AG20443 (cell line): ENCODE data around the gene CTNNBL1.
"Not testable (repeated sequence)": the region's sequence is repeated elsewhere in the genome, so short reads cannot be mapped to it uniquely, and the experiment has no call there.

Source experiments
- DNase-seq: peaks from one replicate; pipeline ENCODE4 v3.0.0; 2012; ENCODE audit warnings: low spot score, mixed read lengths

Gene CTNNBL1

GRCh38 chr20:37679751-37680150, 14.1 kb upstream of the CTNNBL1 start:
- not testable (repeated sequence) for DNase-seq

- no peak for DNase-seq
These were observed 13.4 kb upstream of the CTNNBL1 start for GRCh38 chr20:37680420-37680819.

- DNase-seq = no peak
These were observed 12.3 kb upstream of the CTNNBL1 start for GRCh38 chr20:37681384-37682112.

GRCh38 chr20:37683146-37683545, 10.7 kb upstream of the CTNNBL1 start:
- not testable (repeated sequence) for DNase-seq

- DNase-seq = no peak
These were observed 6.9 kb upstream of the CTNNBL1 start for GRCh38 chr20:37686762-37687477.

GRCh38 chr20:37687478-37687805, 6.4 kb upstream of the CTNNBL1 start:
- DNase-seq = no peak

- no peak for DNase-seq
These were observed 5.7 kb upstream of the CTNNBL1 start for GRCh38 chr20:37688093-37688492.

GRCh38 chr20:37690626-37691369, 3.0 kb upstream of the CTNNBL1 start:
- DNase-seq = no peak

GRCh38 chr20:37692459-37693166, 1.2 kb upstream of the CTNNBL1 start:
- no peak for DNase-seq

- DNase-seq = no peak
These were observed 592 bp upstream of the CTNNBL1 start for GRCh38 chr20:37693242-37693634.

GRCh38 chr20:37695684-37696342, 2.0 kb downstream of the CTNNBL1 start:
- DNase-seq = no peak

GRCh38 chr20:37697314-37697713, 3.5 kb downstream of the CTNNBL1 start:
- no peak for DNase-seq

- no peak for DNase-seq
These were observed 5.4 kb downstream of the CTNNBL1 start for GRCh38 chr20:37699202-37699601.

GRCh38 chr20:37700301-37700700, 6.5 kb downstream of the CTNNBL1 start:
- DNase-seq = no peak

- DNase-seq = not testable (repeated sequence)
These were observed 7.8 kb downstream of the CTNNBL1 start for GRCh38 chr20:37701676-37702075.

- DNase-seq = no peak
These were observed 8.7 kb downstream of the CTNNBL1 start for GRCh38 chr20:37702403-37703034.

- DNase-seq = peak; percentile 35
These were observed 9.4 kb downstream of the CTNNBL1 start for GRCh38 chr20:37703035-37703845.

- no peak for DNase-seq
These were observed 11.1 kb downstream of the CTNNBL1 start for GRCh38 chr20:37704955-37705354.

GRCh38 chr20:37706298-37706697, 12.5 kb downstream of the CTNNBL1 start:
- DNase-seq = no peak

- DNase-seq = no peak
These were observed 17.2 kb downstream of the CTNNBL1 start for GRCh38 chr20:37711001-37711400.
